ENCODE measurements around the gene MAN2B2.
"Not testable (repeated sequence)": the region's sequence is repeated elsewhere in the genome, so short reads cannot be mapped to it uniquely, and the experiment has no call there.

MAN2B2 gene

GRCh38 chr4:6647582-6648230, 72.7 kb downstream of the MAN2B2 start:
- no peak for DNase-seq

GRCh38 chr4:6649216-6649615, 74.2 kb downstream of the MAN2B2 start:
- DNase-seq: no peak

GRCh38 chr4:6654211-6654610, 79.2 kb downstream of the MAN2B2 start:
- not testable (repeated sequence) for DNase-seq

- not testable (repeated sequence) for DNase-seq
These were observed 80.3 kb downstream of the MAN2B2 start for GRCh38 chr4:6655291-6655690.

GRCh38 chr4:6655924-6656323, 80.9 kb downstream of the MAN2B2 start:
- DNase-seq: no peak

GRCh38 chr4:6657242-6658208, 82.5 kb downstream of the MAN2B2 start:
- no peak for DNase-seq

GRCh38 chr4:6658209-6658595, 83.2 kb downstream of the MAN2B2 start:
- no peak for DNase-seq

GRCh38 chr4:6658597-6659075, 83.6 kb downstream of the MAN2B2 start:
- DNase-seq: no peak

- no peak for DNase-seq
These were observed 84.9 kb downstream of the MAN2B2 start for GRCh38 chr4:6659897-6660296.

- no peak for DNase-seq
These were observed 85.4 kb downstream of the MAN2B2 start for GRCh38 chr4:6660430-6660829.

GRCh38 chr4:6662591-6662990, 87.6 kb downstream of the MAN2B2 start:
- DNase-seq: no peak

- no peak for DNase-seq
These were observed 88.8 kb downstream of the MAN2B2 start for GRCh38 chr4:6663596-6664393.

- no peak for DNase-seq
These were observed 90.3 kb downstream of the MAN2B2 start for GRCh38 chr4:6665320-6665654.

- DNase-seq: no peak
These were observed 93.4 kb downstream of the MAN2B2 start for GRCh38 chr4:6668391-6668790.

GRCh38 chr4:6671648-6672047, 96.7 kb downstream of the MAN2B2 start:
- no peak for DNase-seq

GRCh38 chr4:6672131-6672530, 97.1 kb downstream of the MAN2B2 start:
- no peak for DNase-seq

GRCh38 chr4:6672541-6673190, 97.7 kb downstream of the MAN2B2 start:
- DNase-seq: not testable (repeated sequence)

Measured in DMS 273 treated with DMSO at 0.1 percent for 48 hours (cell line).